Liver (tissue), 9 donors: ENCODE results near the gene PLN. TPM values are rescaled to one million over a fixed set of nuclear protein-coding genes. Genes with fewer than 3 reads are reported as not detected.

Experiments
- DNase-seq: peaks from one replicate; pipeline ENCODE4 v3.0.0-alpha.2; 2017; ENCODE audit warnings: low spot score
- H3K27ac ChIP-seq, 2 donors: one replicate each; pipeline ENCODE4 v1.7.0; 2013; ENCODE audit warnings: inconsistent platforms in 2 of 2, low read length in 2 of 2, control low read depth in 1 of 2, low read depth in 1 of 2, mild to moderate bottlenecking in 1 of 2
- H3K27me3 ChIP-seq, 4 donors: one replicate each; pipeline versions ENCODE4 v1.6.1 to v1.7.0; 2013; ENCODE audit warnings: low read length in 3 of 4, inconsistent platforms in 1 of 4, mild to moderate bottlenecking in 1 of 4, moderate library complexity in 1 of 4; ENCODE audit not compliant: control insufficient read depth in 4 of 4, insufficient read depth in 4 of 4
- H3K36me3 ChIP-seq, 4 donors: one replicate each; pipeline versions ENCODE4 v1.6.1 to v1.7.0; 2013; ENCODE audit warnings: low read length in 3 of 4, mild to moderate bottlenecking in 3 of 4, low read depth in 1 of 4, moderate library complexity in 1 of 4; ENCODE audit not compliant: control insufficient read depth in 4 of 4, insufficient read depth in 3 of 4
- H3K4me1 ChIP-seq, 4 donors: one replicate each; pipeline versions ENCODE4 v1.6.1 to v1.7.0; 2013; ENCODE audit warnings: low read length in 3 of 4, mild to moderate bottlenecking in 3 of 4, moderate library complexity in 1 of 4; ENCODE audit not compliant: control insufficient read depth in 4 of 4, insufficient read depth in 4 of 4
- H3K4me3 ChIP-seq, 3 donors: one replicate each; pipeline versions ENCODE4 v1.6.1 to v1.7.0; 2013; ENCODE audit warnings: low read length in 3 of 3, control low read depth in 1 of 3, low read depth in 1 of 3, mild to moderate bottlenecking in 1 of 3
- H3K9ac ChIP-seq, 2 donors: one replicate each; pipeline ENCODE4 v1.7.0; 2013; ENCODE audit warnings: low read length in 2 of 2, mild to moderate bottlenecking in 2 of 2, moderate library complexity in 2 of 2, control low read depth in 1 of 2, low read depth in 1 of 2
- H3K9me3 ChIP-seq, 4 donors: one replicate each; pipeline versions ENCODE4 v1.6.1 to v1.7.0; 2013; ENCODE audit warnings: low read length in 3 of 4; ENCODE audit not compliant: control insufficient read depth in 4 of 4
- CTCF ChIP-seq: fragments of 150-350 bp; IDR thresholded peaks from 2 replicates; pipeline ENCODE4 v1.5.1; 2017; ENCODE audit warnings: improper control_type of control experiment, low read depth, low read length; ENCODE audit not compliant: missing input control
- EGR1 ChIP-seq, 2 donors: IDR thresholded peaks; 2 replicates each; pipeline ENCODE4 v1.6.1; 2016 to 2018; ENCODE audit warnings: antibody characterized with exemption in 2 of 2, low read depth in 2 of 2
- FOXA1 ChIP-seq: IDR thresholded peaks from 2 replicates; pipeline ENCODE4 v1.6.1; 2016; ENCODE audit warnings: antibody characterized with exemption
- FOXA2 ChIP-seq: IDR thresholded peaks from 2 replicates; pipeline ENCODE4 v1.6.1; 2016; ENCODE audit warnings: antibody characterized with exemption
- GABPA ChIP-seq, 2 donors: IDR thresholded peaks in 1 of 2; conservative IDR thresholded peaks in 1 of 2; 2 replicates each; pipeline ENCODE4 v1.6.1; 2016; ENCODE audit warnings: antibody characterized with exemption in 2 of 2, mild to moderate bottlenecking in 1 of 2, moderate library complexity in 1 of 2
- HNF4A ChIP-seq, 2 donors: conservative IDR thresholded peaks; 2 replicates each; pipeline ENCODE4 v1.6.1; 2016; ENCODE audit warnings: antibody characterized with exemption in 2 of 2, mild to moderate bottlenecking in 2 of 2
- HNF4G ChIP-seq: IDR thresholded peaks from 2 replicates; pipeline ENCODE4 v1.6.1; 2016; ENCODE audit warnings: antibody characterized with exemption
- JUND ChIP-seq, 2 donors: IDR thresholded peaks; 2 replicates each; pipeline ENCODE4 v1.6.1; 2016; ENCODE audit warnings: antibody characterized with exemption in 2 of 2
- NR2F2 ChIP-seq: IDR thresholded peaks from 2 replicates; pipeline ENCODE4 v1.6.1; 2016; ENCODE audit warnings: antibody characterized with exemption
- REST ChIP-seq: IDR thresholded peaks from 2 replicates; pipeline ENCODE4 v1.6.1; 2016; ENCODE audit warnings: antibody characterized with exemption, mild to moderate bottlenecking
- RXRA ChIP-seq, 2 donors: IDR thresholded peaks; 2 replicates each; pipeline ENCODE4 v1.6.1; 2017 to 2018; ENCODE audit warnings: antibody characterized with exemption in 2 of 2, mild to moderate bottlenecking in 1 of 2
- SP1 ChIP-seq: IDR thresholded peaks from 2 replicates; pipeline ENCODE4 v1.6.1; 2018; ENCODE audit warnings: antibody characterized with exemption, mild to moderate bottlenecking
- YY1 ChIP-seq: IDR thresholded peaks from 2 replicates; pipeline ENCODE4 v1.6.1; 2016; ENCODE audit warnings: antibody characterized with exemption, mild to moderate bottlenecking
- WGBS: extraction: QIAGEN DNeasy Blood & Tissue Kit; methylation state at CpG from one replicate; pipeline ENCODE4 v1.1.7; 2013; 5-methylcytosine and 5-hydroxymethylcytosine counted together
- polyA plus RNA-seq, 2 donors: library from polyadenylated mRNA; stranded (reverse) in 1 of 2; unstranded in 1 of 2; fragments of 200-250 nt in 1 of 2; fragments of >200 nt in 1 of 2; fragmentation: Nextera tagmentation in 1 of 2; extraction: Ambion mirVana in 1 of 2; gene quantifications; one replicate each; pipeline versions ENCODE4 v1.2.1 to v1.2.3, GENCODE V29; 2013 to 2015
- total RNA-seq, 2 donors: library from RNA; depleted of rRNA; stranded (reverse); fragments of >200 nt; gene quantifications; one replicate each; pipeline ENCODE4 v1.2.3, GENCODE V29; 2014
- TF ChIP-seq, protein P1 (sequence below): IDR thresholded peaks from 2 replicates; pipeline ENCODE4 v1.6.1; 2016; ENCODE audit warnings: antibody characterized with exemption
- TF ChIP-seq, protein P2 (sequence below): IDR thresholded peaks from 2 replicates; pipeline ENCODE4 v1.6.1; 2016; ENCODE audit warnings: antibody characterized with exemption
- donor health status: healthy.
- donor health status: healthy.
- donor health status: healthy.
- donor health status: healthy.
- donor health status: healthy.

Gene PLN
- total and polyA plus RNA-seq, 4 donors: 0.14 to 1.3 (median 0.44) TPM

DNA sequence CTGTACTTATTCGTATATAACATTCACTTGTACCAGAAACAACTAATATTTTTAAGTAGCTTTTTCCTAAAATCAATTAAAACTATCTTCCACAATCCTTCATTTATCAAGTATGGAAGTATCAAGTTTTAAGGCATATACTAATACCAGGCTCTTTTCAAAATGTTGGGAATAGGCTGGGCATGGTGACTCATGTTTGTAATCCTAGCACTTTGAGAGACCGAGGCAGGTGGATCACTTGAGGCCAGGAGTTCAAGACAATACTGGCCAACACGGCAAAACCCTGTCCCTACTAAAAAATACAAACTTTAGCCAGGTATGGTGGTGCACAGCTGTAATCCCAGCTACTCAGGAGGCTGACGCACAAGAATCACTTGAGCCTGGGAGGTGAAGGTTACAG is 25.7 kb upstream of the PLN start:
- WGBS: 96% methylated on average over 4 of the region's 4 CpGs
- H3K9me3 ChIP-seq: no peaks in the 10 kb centered on the region
- TF ChIP-seq CTCF: no peak

DNA sequence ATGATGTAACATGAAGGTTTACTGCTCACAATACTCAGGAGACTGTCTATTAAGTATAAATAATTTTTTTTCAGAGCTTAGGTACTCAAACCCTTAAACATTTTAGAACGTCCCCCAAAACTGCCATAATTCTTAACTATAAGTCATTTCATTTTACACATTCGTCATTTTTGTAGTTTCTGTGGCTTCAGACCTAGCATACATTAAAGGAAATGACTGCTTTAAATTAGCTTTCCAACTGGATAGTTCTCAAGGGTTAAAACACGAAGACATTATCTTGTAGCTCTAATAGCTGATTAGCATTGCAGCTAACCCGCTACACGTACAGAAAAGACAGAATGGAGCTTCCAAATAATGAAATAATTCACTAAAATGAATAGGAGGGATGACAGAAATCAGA is 24.9 kb upstream of the PLN start:
- Histone ChIP-seq H3K36me3 (peaks cover 0 to 2% (median 0%) of the 10 kb centered on the region in 4 donors), H3K9me3 (no peaks in the 10 kb centered on the region), H3K27me3 (no peaks in the 10 kb centered on the region), H3K27ac (no peak overlapping the region), H3K4me3 (no peak overlapping the region), H3K4me1 (no peaks in the 10 kb centered on the region), H3K9ac (no peak overlapping the region)
- 91% methylated on average over 5 of the region's 5 CpGs for WGBS
- TF ChIP-seq FOXA1: no peak
- TF ChIP-seq EGR1 (IDR thresholded peaks at IDR 0.05; ENCODE audit: low read depth in 2 of 2): no peak
- no peak for TF ChIP-seq REST
- no peak for TF ChIP-seq HNF4A (conservative IDR thresholded peaks at IDR 0.05)
- TF ChIP-seq, protein P1, sequence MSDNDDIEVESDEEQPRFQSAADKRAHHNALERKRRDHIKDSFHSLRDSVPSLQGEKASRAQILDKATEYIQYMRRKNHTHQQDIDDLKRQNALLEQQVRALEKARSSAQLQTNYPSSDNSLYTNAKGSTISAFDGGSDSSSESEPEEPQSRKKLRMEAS: no peak
- TF ChIP-seq, protein P2, sequence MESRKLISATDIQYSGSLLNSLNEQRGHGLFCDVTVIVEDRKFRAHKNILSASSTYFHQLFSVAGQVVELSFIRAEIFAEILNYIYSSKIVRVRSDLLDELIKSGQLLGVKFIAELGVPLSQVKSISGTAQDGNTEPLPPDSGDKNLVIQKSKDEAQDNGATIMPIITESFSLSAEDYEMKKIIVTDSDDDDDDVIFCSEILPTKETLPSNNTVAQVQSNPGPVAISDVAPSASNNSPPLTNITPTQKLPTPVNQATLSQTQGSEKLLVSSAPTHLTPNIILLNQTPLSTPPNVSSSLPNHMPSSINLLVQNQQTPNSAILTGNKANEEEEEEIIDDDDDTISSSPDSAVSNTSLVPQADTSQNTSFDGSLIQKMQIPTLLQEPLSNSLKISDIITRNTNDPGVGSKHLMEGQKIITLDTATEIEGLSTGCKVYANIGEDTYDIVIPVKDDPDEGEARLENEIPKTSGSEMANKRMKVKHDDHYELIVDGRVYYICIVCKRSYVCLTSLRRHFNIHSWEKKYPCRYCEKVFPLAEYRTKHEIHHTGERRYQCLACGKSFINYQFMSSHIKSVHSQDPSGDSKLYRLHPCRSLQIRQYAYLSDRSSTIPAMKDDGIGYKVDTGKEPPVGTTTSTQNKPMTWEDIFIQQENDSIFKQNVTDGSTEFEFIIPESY: no peak
- no peak for TF ChIP-seq FOXA2
- TF ChIP-seq SP1: no peak
- DNase-seq: no peak

More for the DNA sequence above, 25.7 kb upstream of the PLN start:
- peaks cover 0 to 2% (median 0%) of the 10 kb centered on the region in 4 donors for H3K36me3 ChIP-seq
- no peaks in the 10 kb centered on the region for H3K4me1 ChIP-seq
- no peak for DNase-seq
- no peak overlapping the region for H3K27ac ChIP-seq
- no peak overlapping the region for H3K9ac ChIP-seq
- H3K27me3 ChIP-seq: no peaks in the 10 kb centered on the region
- H3K4me3 ChIP-seq: no peak overlapping the region

DNA sequence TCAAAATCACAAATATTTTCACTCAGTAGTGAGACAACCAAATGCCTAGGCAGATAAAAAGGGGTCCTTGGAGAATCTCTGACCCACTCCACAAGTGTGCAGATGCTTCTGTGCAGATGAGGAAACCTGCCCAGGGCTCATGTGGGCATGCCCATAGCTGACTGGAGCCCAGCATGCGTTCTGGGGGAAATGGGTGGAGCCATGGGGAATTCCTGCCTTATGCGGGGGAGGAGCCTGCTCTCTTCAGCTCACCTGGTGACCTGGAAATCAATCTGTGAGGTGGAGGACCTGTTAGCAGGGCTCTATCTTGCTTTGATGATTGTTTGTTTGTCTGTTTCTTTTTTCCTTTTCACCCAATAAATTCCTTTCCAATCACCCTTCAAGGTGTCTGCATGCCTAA is 23.4 kb upstream of the PLN start:
- Histone ChIP-seq H3K27ac (no peak overlapping the region), H3K4me3 (no peak overlapping the region), H3K36me3 (peaks cover 0 to 2% (median 0%) of the 10 kb centered on the region in 4 donors), H3K27me3 (no peaks in the 10 kb centered on the region), H3K9me3 (no peaks in the 10 kb centered on the region), H3K9ac (no peak overlapping the region), H3K4me1 (no peaks in the 10 kb centered on the region)
- 71% methylated on average over 2 of the region's 2 CpGs for WGBS
- DNase-seq: no peak
- TF ChIP-seq EGR1 (IDR thresholded peaks at IDR 0.05; ENCODE audit: low read depth in 2 of 2) (no peak), HNF4G (no peak), HNF4A (conservative IDR thresholded peaks at IDR 0.05) (no peak), FOXA2 (no peak), RXRA (IDR thresholded peaks at IDR 0.05) (no peak), NR2F2 (no peak), GABPA (IDR thresholded peaks at IDR 0.05 in 1 of 2, conservative IDR thresholded peaks at IDR 0.05 in 1 of 2) (no peak), JUND (IDR thresholded peaks at IDR 0.05) (no peak), YY1 (no peak), CTCF (no peak)
- TF ChIP-seq, protein P2: no peak
